Right atrium auricular region (tissue), 2 donors: ENCODE measurements around the gene POLK. TPM values are rescaled to one million over a fixed set of nuclear protein-coding genes. Genes with fewer than 3 reads are reported as not detected.
"Not testable (repeated sequence)": the region's sequence is repeated elsewhere in the genome, so short reads cannot be mapped to it uniquely, and the experiment has no call there.

Experiments
- DNase-seq: peaks from one replicate; pipeline ENCODE4 v3.0.0-alpha.2; 2019; ENCODE audit warnings: low spot score
- H3K27ac ChIP-seq, 2 donors: fragments of 200-600 bp; sonication (generic); 1 replicate in 1 of 2; 2 replicates in 1 of 2; pipeline ENCODE4 v1.5.1; 2016 to 2019
- H3K27me3 ChIP-seq, 2 donors: fragments of 200-600 bp; sonication (generic); one replicate each; pipeline versions ENCODE4 v1.5.1 to v1.6.0; 2017 to 2019
- H3K36me3 ChIP-seq: fragments of 200-600 bp; sonication (generic); one replicate; pipeline ENCODE4 v1.5.1; 2016
- H3K4me1 ChIP-seq, 2 donors: fragments of 200-600 bp; sonication (generic); one replicate each; pipeline versions ENCODE4 v1.5.1 to v1.6.0; 2017 to 2019
- H3K4me3 ChIP-seq, 2 donors: fragments of 200-600 bp; sonication (generic); 1 replicate in 1 of 2; 2 replicates in 1 of 2; pipeline ENCODE4 v1.5.1; 2017 to 2019; ENCODE audit warnings: mild to moderate bottlenecking in 1 of 2, moderate library complexity in 1 of 2
- H3K9me3 ChIP-seq, 2 donors: fragments of 200-600 bp; sonication (generic); one replicate each; pipeline ENCODE4 v1.5.1; 2019
- CTCF ChIP-seq, 2 donors: fragments of 200-600 bp; sonication (generic); IDR thresholded peaks; one replicate each; pipeline ENCODE4 v1.5.1; 2019; ENCODE audit warnings: antibody characterized with exemption in 2 of 2
- total RNA-seq, 2 donors: library from RNA; depleted of rRNA; stranded (reverse); fragments of >200 nt; gene quantifications; one replicate each; pipeline ENCODE4 v1.1.0, GENCODE V29; 2016

Gene POLK
- total RNA-seq, 2 donors from 2014 or later, result 19.1 to 21.1 TPM

GRCh38 chr5:75529185-75529584 lies 17.5 kb downstream of the POLK start:
- Histone ChIP-seq H3K4me1 (no peaks in the 10 kb centered on the region), H3K27me3 (no peaks in the 10 kb centered on the region), H3K4me3 (no peak overlapping the region), H3K9me3 (peaks cover 0 to 8% of the 10 kb centered on the region in 2 donors), H3K36me3 (no peaks in the 10 kb centered on the region), H3K27ac (no peak overlapping the region)
- TF ChIP-seq CTCF (IDR thresholded peaks at IDR 0.05), result no peak
- DNase-seq, result no peak

- Histone ChIP-seq H3K27ac (no peak overlapping the region), H3K27me3 (no peaks in the 10 kb centered on the region), H3K4me3 (no peak overlapping the region), H3K9me3 (peaks cover 0 to 20% of the 10 kb centered on the region in 2 donors), H3K4me1 (peaks cover 0 to 11% of the 10 kb centered on the region in 2 donors), H3K36me3 (no peaks in the 10 kb centered on the region)
- DNase-seq, result no peak
- no peak for TF ChIP-seq CTCF (IDR thresholded peaks at IDR 0.05)
Measured at GRCh38 chr5:75532190-75532589, 20.5 kb downstream of the POLK start.

- not testable (repeated sequence) for H3K27me3 ChIP-seq, DNase-seq, H3K4me3 ChIP-seq, H3K36me3 ChIP-seq, H3K27ac ChIP-seq
- H3K4me1 ChIP-seq, result peaks cover 0 to 11% of the 10 kb centered on the region in 2 donors
- H3K9me3 ChIP-seq, result peaks cover 0 to 20% of the 10 kb centered on the region in 2 donors
Measured at GRCh38 chr5:75533716-75534115, 22.0 kb downstream of the POLK start.

- no peak overlapping the region for H3K4me3 ChIP-seq
- H3K9me3 ChIP-seq, result peaks cover 0 to 20% of the 10 kb centered on the region in 2 donors
- no peaks in the 10 kb centered on the region for H3K36me3 ChIP-seq
- no peaks in the 10 kb centered on the region for H3K27me3 ChIP-seq
- no peak for TF ChIP-seq CTCF (IDR thresholded peaks at IDR 0.05)
- H3K27ac ChIP-seq, result no peak overlapping the region
- peaks cover 0 to 11% of the 10 kb centered on the region in 2 donors for H3K4me1 ChIP-seq
- no peak for DNase-seq
Measured at GRCh38 chr5:75534734-75535133, 23.0 kb downstream of the POLK start.

GRCh38 chr5:75536147-75536546 lies 24.5 kb downstream of the POLK start:
- Histone ChIP-seq H3K9me3 (peaks cover 0 to 20% of the 10 kb centered on the region in 2 donors), H3K36me3 (no peaks in the 10 kb centered on the region), H3K4me1 (peaks cover 0 to 11% of the 10 kb centered on the region in 2 donors), H3K27me3 (no peaks in the 10 kb centered on the region), H3K27ac (no peak overlapping the region), H3K4me3 (no peak overlapping the region)
- no peak for TF ChIP-seq CTCF (IDR thresholded peaks at IDR 0.05)
- DNase-seq, result no peak

GRCh38 chr5:75536694-75537360 lies 25.1 kb downstream of the POLK start:
- peaks cover 0 to 11% of the 10 kb centered on the region in 2 donors for H3K4me1 ChIP-seq
- H3K9me3 ChIP-seq, result peaks cover 0 to 20% of the 10 kb centered on the region in 2 donors
- H3K27me3 ChIP-seq, result no peaks in the 10 kb centered on the region
- H3K27ac ChIP-seq, result no peak overlapping the region
- no peak for TF ChIP-seq CTCF (IDR thresholded peaks at IDR 0.05)
- no peaks in the 10 kb centered on the region for H3K36me3 ChIP-seq
- H3K4me3 ChIP-seq, result no peak overlapping the region
- DNase-seq, result no peak
